GM23248 (cell line): ENCODE results near the gene EID3.

Source experiments
- EZH2 ChIP-seq: fragments of 200-600 bp; sonication (generic); IDR thresholded peaks from 2 replicates; pipeline ENCODE4 v1.6.1; 2018; ENCODE audit warnings: antibody characterized with exemption, mild to moderate bottlenecking; ENCODE audit not compliant: insufficient read depth, poor library complexity, severe bottlenecking
- EZH2phosphoT487 ChIP-seq: fragments of 200-600 bp; sonication (generic); IDR thresholded peaks from 2 replicates; pipeline ENCODE4 v1.6.1; 2018; ENCODE audit warnings: antibody characterized with exemption, moderate library complexity, mild to moderate bottlenecking, low read depth; ENCODE audit not compliant: insufficient read depth

DNA sequence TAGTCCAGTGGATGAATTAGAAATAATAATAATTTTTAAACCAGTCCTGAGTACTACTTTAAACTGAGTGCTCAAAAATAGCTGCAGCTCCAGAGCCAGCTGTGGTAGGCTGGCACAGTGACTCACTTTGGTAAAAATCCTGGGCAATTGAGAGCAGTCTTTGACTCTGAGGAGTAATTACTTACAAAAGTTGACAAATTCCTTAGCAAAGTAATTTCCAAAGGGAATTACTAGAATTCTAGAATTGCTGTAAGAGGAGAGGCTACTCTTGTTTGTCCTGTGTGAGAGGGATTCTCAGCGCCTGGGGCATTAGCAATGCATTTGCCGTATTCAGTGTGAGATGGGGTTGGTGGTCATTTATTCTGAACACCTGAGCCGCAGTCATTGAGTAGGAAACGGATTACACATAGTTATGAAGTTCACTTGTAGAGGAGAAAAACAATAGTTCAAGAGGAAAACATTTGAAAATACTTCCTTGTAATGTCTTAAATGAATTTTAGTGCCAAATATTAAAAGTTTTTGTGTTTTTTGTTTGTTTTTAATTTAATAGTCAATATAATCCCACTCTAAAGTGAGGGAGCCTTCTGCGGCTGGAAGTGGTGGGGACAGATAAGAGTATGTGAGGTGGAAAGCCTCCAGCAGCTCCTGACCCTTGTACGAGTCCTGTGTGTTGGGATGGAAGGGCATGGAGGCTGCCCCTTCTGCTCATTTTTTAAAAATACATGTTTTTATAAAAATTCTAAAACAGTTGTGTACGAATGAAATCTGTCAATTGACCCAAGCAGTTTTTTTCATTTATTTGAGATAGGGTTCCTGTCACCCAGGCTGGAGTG is 41.9 kb downstream of the EID3 start:
- TF ChIP-seq EZH2phosphoT487 (no peak), EZH2 (no peak)
